Erythroblast (primary cell): ENCODE results near the gene MC3R.

Source experiments
- GATA1 ChIP-seq: IDR thresholded peaks from 2 replicates; pipeline ENCODE4 v1.6.1; 2011; ENCODE audit warnings: low read depth, mild to moderate bottlenecking, control low read depth, low read length, moderate library complexity
- POLR2A ChIP-seq: IDR thresholded peaks from 2 replicates; pipeline ENCODE4 v1.6.1; 2011; ENCODE audit warnings: mild to moderate bottlenecking, low read length

GRCh38 chr20:56289652-56290051 lies 41.1 kb downstream of the MC3R start:
- TF ChIP-seq POLR2A (no peak), GATA1 (no peak)
